Neural cell (in vitro differentiated cells): ENCODE results near the gene ABI3BP. TPM values are rescaled to one million over a fixed set of nuclear protein-coding genes. Genes with fewer than 3 reads are reported as not detected.
"Not testable (repeated sequence)": the region's sequence is repeated elsewhere in the genome, so short reads cannot be mapped to it uniquely, and the experiment has no call there.

Source experiments
- H2AFZ ChIP-seq: fragments of 200-600, 300-800 bp; sonication (generic), shearing (Covaris generic); 2 replicates; pipeline ENCODE4 v1.6.0; 2014; ENCODE audit warnings: low read depth, mild to moderate bottlenecking, antibody characterized with exemption, low read length, moderate library complexity
- H3F3A ChIP-seq: fragments of 200-600 bp; shearing (Covaris generic); 2 replicates; pipeline ENCODE4 v1.6.1; 2016; ENCODE audit warnings: mild to moderate bottlenecking, moderate library complexity, mixed read lengths, antibody characterized with exemption, low read length; ENCODE audit not compliant: insufficient read depth, poor library complexity, severe bottlenecking
- H3K27ac ChIP-seq: fragments of 200-600, 300-800 bp; sonication (generic), shearing (Covaris generic); 2 replicates; pipeline ENCODE4 v1.5.1; 2014; ENCODE audit warnings: mild to moderate bottlenecking, low read length, moderate library complexity
- H3K27me3 ChIP-seq: fragments of 300-800, 200-600 bp; sonication (generic), shearing (Covaris generic); 2 replicates; pipeline ENCODE4 v1.6.0; 2014; ENCODE audit warnings: mild to moderate bottlenecking, low read depth, low read length, moderate library complexity; ENCODE audit not compliant: insufficient read depth
- H3K36me3 ChIP-seq: fragments of 300-800, 200-600 bp; sonication (generic), shearing (Covaris generic); 2 replicates; pipeline ENCODE4 v1.5.1; 2014; ENCODE audit warnings: mild to moderate bottlenecking, antibody characterized with exemption, low read length, moderate library complexity; ENCODE audit not compliant: insufficient read depth
- H3K4me2 ChIP-seq: fragments of 300-800, 200-600 bp; sonication (generic), shearing (Covaris generic); 2 replicates; pipeline ENCODE4 v1.6.0; 2014; ENCODE audit warnings: mild to moderate bottlenecking, low read length
- H3K4me3 ChIP-seq: fragments of 300-800, 200-600 bp; sonication (generic), shearing (Covaris generic); 2 replicates; pipeline ENCODE4 v1.5.1; 2014; ENCODE audit warnings: mild to moderate bottlenecking, low read length, moderate library complexity
- H3K79me2 ChIP-seq: fragments of 200-600 bp; shearing (Covaris generic); replicated peaks from 2 replicates; pipeline ENCODE4 v1.6.0; 2014; ENCODE audit warnings: mild to moderate bottlenecking, low read length, moderate library complexity; ENCODE audit not compliant: insufficient read depth
- H3K9ac ChIP-seq: fragments of 300-800, 200-600 bp; sonication (generic), shearing (Covaris generic); 2 replicates; pipeline ENCODE4 v1.6.1; 2016; ENCODE audit warnings: mild to moderate bottlenecking, low read length, mixed read lengths
- H3K9me2 ChIP-seq: fragments of 200-600 bp; shearing (Covaris generic); 2 replicates; pipeline ENCODE4 v1.6.1; 2016; ENCODE audit warnings: mild to moderate bottlenecking, low read length, mixed read lengths; ENCODE audit not compliant: insufficient read depth
- H3K9me3 ChIP-seq: fragments of 200-600, 300-800 bp; sonication (generic), shearing (Covaris generic); 2 replicates; pipeline ENCODE4 v1.6.1; 2016; ENCODE audit warnings: mild to moderate bottlenecking, mixed run types, low read length, moderate library complexity, mixed read lengths
- H4K20me1 ChIP-seq: fragments of 200-600 bp; shearing (Covaris generic); 2 replicates; pipeline ENCODE4 v1.6.1; 2016; ENCODE audit warnings: mild to moderate bottlenecking, mixed run types; ENCODE audit not compliant: insufficient read depth
- CTCF ChIP-seq: fragments of 450-650 bp; IDR thresholded peaks from 2 replicates; pipeline ENCODE4 v1.5.1; 2014; ENCODE audit warnings: antibody characterized with exemption, mild to moderate bottlenecking, moderate library complexity; ENCODE audit not compliant: poor library complexity, severe bottlenecking
- EP300 ChIP-seq: fragments of 450-650 bp; conservative IDR thresholded peaks from 2 replicates; pipeline ENCODE4 v1.6.1; 2014; ENCODE audit warnings: antibody characterized with exemption, mild to moderate bottlenecking, moderate library complexity; ENCODE audit not compliant: poor library complexity, severe bottlenecking
- EZH2 ChIP-seq: fragments of 200-600, 300-800 bp; shearing (Covaris generic), sonication (generic); IDR thresholded peaks from 2 replicates; pipeline ENCODE4 v1.6.1; 2014; ENCODE audit warnings: antibody characterized with exemption, low read length, borderline replicate concordance, mild to moderate bottlenecking; ENCODE audit not compliant: insufficient read depth, poor library complexity, severe bottlenecking
- MXI1 ChIP-seq: fragments of 450-650 bp; conservative IDR thresholded peaks from 2 replicates; pipeline ENCODE4 v1.6.1; 2014; ENCODE audit warnings: antibody characterized with exemption, mild to moderate bottlenecking; ENCODE audit not compliant: poor library complexity, severe bottlenecking
- POLR2AphosphoS5 ChIP-seq: IDR thresholded peaks from 2 replicates; pipeline ENCODE4 v1.6.1; 2012
- RAD21 ChIP-seq: fragments of 450-650 bp; conservative IDR thresholded peaks from 2 replicates; pipeline ENCODE4 v1.6.1; 2014; ENCODE audit warnings: antibody characterized with exemption, mild to moderate bottlenecking, moderate library complexity
- REST ChIP-seq: IDR thresholded peaks from 2 replicates; pipeline ENCODE4 v1.6.1; 2012; ENCODE audit warnings: borderline replicate concordance
- SMC3 ChIP-seq: fragments of 450-650 bp; conservative IDR thresholded peaks from 2 replicates; pipeline ENCODE4 v1.6.1; 2014; ENCODE audit warnings: antibody characterized with exemption, mild to moderate bottlenecking, moderate library complexity; ENCODE audit not compliant: poor library complexity
- TAF1 ChIP-seq: IDR thresholded peaks from 2 replicates; pipeline ENCODE4 v1.6.1; 2012; ENCODE audit warnings: low read depth
- polyA plus RNA-seq: library from polyadenylated mRNA; depleted of rRNA; stranded (reverse); fragments of >200 nt; gene quantifications from 2 replicates; pipeline ENCODE4 v1.2.3, GENCODE V29; 2014

ABI3BP gene
- polyA plus RNA-seq, 1 donor from 2014 or later: not detected

GRCh38 chr3:101017017-101017416 is 23.8 kb upstream of the ABI3BP start:
- Histone ChIP-seq H3K27me3 (no peaks in the 10 kb centered on the region), H3K9me3 (no peaks in the 10 kb centered on the region), H3K79me2 (no peaks in the 10 kb centered on the region), H3K36me3 (no peaks in the 10 kb centered on the region), H3K4me2 (no peak overlapping the region), H3K9me2 (no peaks in the 10 kb centered on the region), H3F3A (no peaks in the 10 kb centered on the region), H3K4me3 (no peak overlapping the region), H4K20me1 (no peaks in the 10 kb centered on the region), H3K9ac (no peak overlapping the region), H2AFZ (no peak overlapping the region), H3K27ac (no peak overlapping the region)
- TF ChIP-seq CTCF: no peak
- no peak for TF ChIP-seq REST
- no peak for TF ChIP-seq POLR2AphosphoS5
- TF ChIP-seq EZH2: no peak
- TF ChIP-seq RAD21: no peak
- no peak for TF ChIP-seq EP300
- no peak for TF ChIP-seq SMC3
- TF ChIP-seq MXI1: no peak
- no peak for TF ChIP-seq TAF1

DNA sequence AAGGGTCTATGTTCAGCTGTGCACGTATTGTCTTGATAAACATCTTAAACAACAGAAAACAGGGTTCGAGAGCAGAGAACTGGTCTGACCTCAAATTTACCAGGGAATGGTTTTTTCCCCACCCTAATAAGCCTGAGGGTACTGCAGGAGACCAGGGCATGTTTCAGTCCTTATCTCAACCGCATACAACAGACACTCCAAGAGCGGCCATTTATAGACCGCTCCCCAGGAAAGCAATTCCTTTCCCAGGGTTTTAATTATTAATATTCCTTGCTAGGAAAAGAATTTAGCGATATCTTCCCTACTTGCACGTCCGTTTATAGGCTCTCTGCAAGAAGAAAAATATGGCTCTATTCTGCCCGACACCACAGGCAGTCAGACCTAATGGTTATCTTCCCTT is 19.1 kb upstream of the ABI3BP start:
- H2AFZ ChIP-seq, H3K9me3 ChIP-seq, H3K79me2 ChIP-seq, H3K4me3 ChIP-seq, H3K9me2 ChIP-seq, H3F3A ChIP-seq, H3K27ac ChIP-seq, H3K4me2 ChIP-seq, H3K36me3 ChIP-seq, H3K9ac ChIP-seq, H3K27me3 ChIP-seq, H4K20me1 ChIP-seq: not testable (repeated sequence)

DNA sequence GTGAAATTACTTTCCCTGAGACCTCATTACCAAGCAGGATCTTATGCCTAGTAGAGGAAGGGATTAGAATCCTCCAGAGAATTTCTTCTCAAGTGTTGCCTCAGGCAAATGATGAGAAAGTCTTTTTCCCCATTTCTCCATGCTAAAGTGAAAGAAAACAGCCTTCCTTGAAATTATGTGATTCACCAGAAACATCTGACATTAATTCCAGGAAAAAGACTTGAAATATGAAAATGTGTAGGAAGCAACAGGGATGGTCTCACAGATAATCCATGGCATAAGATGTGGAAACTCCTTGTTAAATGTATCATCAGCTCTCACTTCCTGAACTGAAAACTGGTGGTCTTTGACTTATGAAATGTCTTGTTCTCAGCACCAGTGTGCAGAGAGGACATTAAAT is 17.9 kb upstream of the ABI3BP start:
- H3K9me2 ChIP-seq: no peaks in the 10 kb centered on the region
- no peaks in the 10 kb centered on the region for H3K27me3 ChIP-seq
- no peaks in the 10 kb centered on the region for H3F3A ChIP-seq
- H3K4me2 ChIP-seq: no peak overlapping the region
- no peaks in the 10 kb centered on the region for H4K20me1 ChIP-seq
- H3K36me3 ChIP-seq: no peaks in the 10 kb centered on the region
- H3K9me3 ChIP-seq: no peaks in the 10 kb centered on the region
- H3K4me3 ChIP-seq: no peak overlapping the region
- no peak overlapping the region for H3K9ac ChIP-seq
- TF ChIP-seq CTCF (no peak), MXI1 (no peak), SMC3 (no peak), REST (no peak), TAF1 (no peak), POLR2AphosphoS5 (no peak)
- H3K27ac ChIP-seq: no peak overlapping the region
- H2AFZ ChIP-seq: no peak overlapping the region
- no peaks in the 10 kb centered on the region for H3K79me2 ChIP-seq
